ENCODE measurements around the gene CFAP141. TPM values are rescaled to one million over a fixed set of nuclear protein-coding genes. Genes with fewer than 3 reads are reported as not detected.

Gene CFAP141
- polyA plus RNA-seq, 1 donor from 2014 or later: not detected

DNA sequence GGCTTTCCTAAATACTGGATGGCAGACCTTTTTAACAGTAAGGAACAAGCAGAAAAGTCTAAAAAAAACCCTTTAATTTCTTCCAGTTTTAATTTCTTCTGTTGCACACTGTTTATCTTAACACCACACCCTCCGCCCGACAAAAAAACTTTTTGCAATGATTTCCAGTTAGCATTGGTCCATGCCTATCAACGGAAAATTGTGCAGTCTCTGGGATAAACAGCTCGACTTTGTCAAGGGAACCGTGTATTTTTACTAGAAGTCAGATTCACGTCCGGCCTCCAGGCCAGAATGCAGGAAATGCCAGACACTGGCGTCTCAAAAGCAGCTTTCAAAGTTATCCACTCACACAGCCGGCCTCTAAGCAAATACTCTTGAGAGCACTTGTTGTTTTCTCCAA lies 50.9 kb downstream of the CFAP141 start:
- H3F3A ChIP-seq (ENCODE audit: insufficient read depth, low read length, poor library complexity, severe bottlenecking): no peaks in the 10 kb centered on the region
- TF ChIP-seq EZH2 (IDR thresholded peaks at IDR 0.05; ENCODE audit: borderline replicate concordance, insufficient read depth, low read length, poor library complexity, severe bottlenecking) (no peak), SMC3 (conservative IDR thresholded peaks at IDR 0.05; ENCODE audit: poor library complexity) (no peak)
- no peaks in the 10 kb centered on the region for H3K9me3 ChIP-seq (ENCODE audit: low read length)
- no peak overlapping the region for H3K4me3 ChIP-seq (ENCODE audit: low read length)
- no peaks in the 10 kb centered on the region for H3K79me2 ChIP-seq (replicated peaks; ENCODE audit: insufficient read depth, low read length)
- H3K9ac ChIP-seq (ENCODE audit: low read length): no peak overlapping the region
- no peaks in the 10 kb centered on the region for H3K9me2 ChIP-seq (ENCODE audit: insufficient read depth, low read length)
- no peak overlapping the region for H3K4me2 ChIP-seq (ENCODE audit: low read length)
- no peak overlapping the region for H2AFZ ChIP-seq (ENCODE audit: low read depth, low read length)
- peaks cover 18% of the 10 kb centered on the region for H3K36me3 ChIP-seq (ENCODE audit: insufficient read depth, low read length)
- H3K27ac ChIP-seq (ENCODE audit: low read length): no peak overlapping the region
- no peaks in the 10 kb centered on the region for H3K27me3 ChIP-seq (ENCODE audit: insufficient read depth, low read depth, low read length)
- H4K20me1 ChIP-seq (ENCODE audit: insufficient read depth): no peaks in the 10 kb centered on the region

DNA sequence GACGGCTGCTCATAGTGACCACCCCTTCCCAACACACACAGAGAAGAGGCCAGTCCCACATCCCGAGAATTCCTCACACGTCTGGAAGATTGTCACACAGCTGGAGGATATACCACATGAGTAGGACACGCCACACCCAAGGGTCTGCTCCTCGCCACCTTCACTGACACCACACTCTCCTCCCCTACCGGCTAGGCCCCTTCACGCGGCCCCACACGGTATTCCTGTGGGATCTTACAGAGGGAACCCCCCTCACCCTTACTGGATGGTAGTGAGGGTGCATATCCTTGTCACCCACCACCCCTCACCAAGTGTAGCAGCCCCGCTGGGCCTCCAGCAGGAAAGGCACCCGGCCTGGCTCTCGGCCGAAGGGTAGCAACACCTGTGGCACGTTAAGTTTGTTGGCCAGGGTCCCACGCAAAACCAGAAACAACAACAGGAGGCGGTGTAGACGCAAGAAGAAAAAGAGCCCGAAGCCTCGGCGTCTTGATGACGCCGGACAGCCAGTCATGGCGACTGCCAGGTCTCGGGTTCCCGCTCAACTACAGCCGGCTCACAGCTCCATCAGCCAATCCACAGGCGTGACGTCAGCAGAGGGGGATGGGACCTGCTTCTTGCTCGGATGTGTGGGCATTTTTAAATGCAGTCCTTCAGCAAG lies 51.5 kb downstream of the CFAP141 start, which contains the start of gene NUP210L:
Gene NUP210L, minus strand, starts transcription at position 540 of the 658 bp plus-strand sequence.
- TF ChIP-seq MXI1 (conservative IDR thresholded peaks at IDR 0.05; ENCODE audit: poor library complexity, severe bottlenecking) (no peak), EP300 (conservative IDR thresholded peaks at IDR 0.05; ENCODE audit: poor library complexity, severe bottlenecking) (no peak), TAF1 (IDR thresholded peaks at IDR 0.05; ENCODE audit: low read depth) (no peak), RAD21 (conservative IDR thresholded peaks at IDR 0.05) (no peak), POLR2AphosphoS5 (IDR thresholded peaks at IDR 0.05) (no peak), SMC3 (conservative IDR thresholded peaks at IDR 0.05; ENCODE audit: poor library complexity) (no peak), EZH2 (IDR thresholded peaks at IDR 0.05; ENCODE audit: borderline replicate concordance, insufficient read depth, low read length, poor library complexity, severe bottlenecking) (no peak)
- TF ChIP-seq, protein P1, sequence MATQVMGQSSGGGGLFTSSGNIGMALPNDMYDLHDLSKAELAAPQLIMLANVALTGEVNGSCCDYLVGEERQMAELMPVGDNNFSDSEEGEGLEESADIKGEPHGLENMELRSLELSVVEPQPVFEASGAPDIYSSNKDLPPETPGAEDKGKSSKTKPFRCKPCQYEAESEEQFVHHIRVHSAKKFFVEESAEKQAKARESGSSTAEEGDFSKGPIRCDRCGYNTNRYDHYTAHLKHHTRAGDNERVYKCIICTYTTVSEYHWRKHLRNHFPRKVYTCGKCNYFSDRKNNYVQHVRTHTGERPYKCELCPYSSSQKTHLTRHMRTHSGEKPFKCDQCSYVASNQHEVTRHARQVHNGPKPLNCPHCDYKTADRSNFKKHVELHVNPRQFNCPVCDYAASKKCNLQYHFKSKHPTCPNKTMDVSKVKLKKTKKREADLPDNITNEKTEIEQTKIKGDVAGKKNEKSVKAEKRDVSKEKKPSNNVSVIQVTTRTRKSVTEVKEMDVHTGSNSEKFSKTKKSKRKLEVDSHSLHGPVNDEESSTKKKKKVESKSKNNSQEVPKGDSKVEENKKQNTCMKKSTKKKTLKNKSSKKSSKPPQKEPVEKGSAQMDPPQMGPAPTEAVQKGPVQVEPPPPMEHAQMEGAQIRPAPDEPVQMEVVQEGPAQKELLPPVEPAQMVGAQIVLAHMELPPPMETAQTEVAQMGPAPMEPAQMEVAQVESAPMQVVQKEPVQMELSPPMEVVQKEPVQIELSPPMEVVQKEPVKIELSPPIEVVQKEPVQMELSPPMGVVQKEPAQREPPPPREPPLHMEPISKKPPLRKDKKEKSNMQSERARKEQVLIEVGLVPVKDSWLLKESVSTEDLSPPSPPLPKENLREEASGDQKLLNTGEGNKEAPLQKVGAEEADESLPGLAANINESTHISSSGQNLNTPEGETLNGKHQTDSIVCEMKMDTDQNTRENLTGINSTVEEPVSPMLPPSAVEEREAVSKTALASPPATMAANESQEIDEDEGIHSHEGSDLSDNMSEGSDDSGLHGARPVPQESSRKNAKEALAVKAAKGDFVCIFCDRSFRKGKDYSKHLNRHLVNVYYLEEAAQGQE (IDR thresholded peaks at IDR 0.05; ENCODE audit: borderline replicate concordance): no peak
- TF ChIP-seq, protein P2, sequence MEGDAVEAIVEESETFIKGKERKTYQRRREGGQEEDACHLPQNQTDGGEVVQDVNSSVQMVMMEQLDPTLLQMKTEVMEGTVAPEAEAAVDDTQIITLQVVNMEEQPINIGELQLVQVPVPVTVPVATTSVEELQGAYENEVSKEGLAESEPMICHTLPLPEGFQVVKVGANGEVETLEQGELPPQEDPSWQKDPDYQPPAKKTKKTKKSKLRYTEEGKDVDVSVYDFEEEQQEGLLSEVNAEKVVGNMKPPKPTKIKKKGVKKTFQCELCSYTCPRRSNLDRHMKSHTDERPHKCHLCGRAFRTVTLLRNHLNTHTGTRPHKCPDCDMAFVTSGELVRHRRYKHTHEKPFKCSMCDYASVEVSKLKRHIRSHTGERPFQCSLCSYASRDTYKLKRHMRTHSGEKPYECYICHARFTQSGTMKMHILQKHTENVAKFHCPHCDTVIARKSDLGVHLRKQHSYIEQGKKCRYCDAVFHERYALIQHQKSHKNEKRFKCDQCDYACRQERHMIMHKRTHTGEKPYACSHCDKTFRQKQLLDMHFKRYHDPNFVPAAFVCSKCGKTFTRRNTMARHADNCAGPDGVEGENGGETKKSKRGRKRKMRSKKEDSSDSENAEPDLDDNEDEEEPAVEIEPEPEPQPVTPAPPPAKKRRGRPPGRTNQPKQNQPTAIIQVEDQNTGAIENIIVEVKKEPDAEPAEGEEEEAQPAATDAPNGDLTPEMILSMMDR (IDR thresholded peaks at IDR 0.05; ENCODE audit: poor library complexity, severe bottlenecking): no peak
- Histone ChIP-seq H3F3A (ENCODE audit: insufficient read depth, low read length, poor library complexity, severe bottlenecking) (no peaks in the 10 kb centered on the region), H4K20me1 (ENCODE audit: insufficient read depth) (no peaks in the 10 kb centered on the region), H3K9ac (ENCODE audit: low read length) (no peak within 1 kb of the TSS), H3K9me2 (ENCODE audit: insufficient read depth, low read length) (no peaks in the 10 kb centered on the region), H2AFZ (ENCODE audit: low read depth, low read length) (no peak within 1 kb of the TSS), H3K9me3 (ENCODE audit: low read length) (no peaks in the 10 kb centered on the region), H3K27ac (ENCODE audit: low read length) (no peak within 1 kb of the TSS), H3K36me3 (ENCODE audit: insufficient read depth, low read length) (peaks cover 15% of the 10 kb centered on the region), H3K4me2 (ENCODE audit: low read length) (no peak within 1 kb of the TSS), H3K27me3 (ENCODE audit: insufficient read depth, low read depth, low read length) (no peaks in the 10 kb centered on the region), H3K4me3 (ENCODE audit: low read length) (no peak within 1 kb of the TSS), H3K79me2 (replicated peaks; ENCODE audit: insufficient read depth, low read length) (no peaks in the 10 kb centered on the region)
